Upper lobe of right lung (tissue), 1 donor: Measurements from ENCODE around the gene FABP6. TPM values are rescaled to one million over a fixed set of nuclear protein-coding genes. Genes with fewer than 3 reads are reported as not detected.

Experiments
- ATAC-seq: fragments of 200-7000 bp; cut with Tn5 transposase; one replicate; pipeline ENCODE4 v1.9.1; 2020; ENCODE audit warnings: mild to moderate bottlenecking, moderate library complexity
- DNase-seq: peaks from one replicate; pipeline ENCODE4 v3.0.0-alpha.2; 2020
- H3K27ac ChIP-seq: fragments of 200-600 bp; one replicate; pipeline ENCODE4 v1.8.0; 2022
- H3K27me3 ChIP-seq: fragments of 200-600 bp; one replicate; pipeline ENCODE4 v1.8.0; 2022; ENCODE audit warnings: mild to moderate bottlenecking
- H3K36me3 ChIP-seq: fragments of 200-600 bp; one replicate; pipeline ENCODE4 v1.8.0; 2022
- H3K4me1 ChIP-seq: fragments of 200-600 bp; one replicate; pipeline ENCODE4 v1.8.0; 2022
- H3K4me3 ChIP-seq: fragments of 200-600 bp; one replicate; pipeline ENCODE4 v1.8.0; 2022; ENCODE audit warnings: mild to moderate bottlenecking
- H3K9me3 ChIP-seq: fragments of 200-600 bp; one replicate; pipeline ENCODE4 v1.8.0; 2022
- CTCF ChIP-seq: fragments of 200-600 bp; IDR thresholded peaks from one replicate; pipeline ENCODE4 v1.8.0; 2022; ENCODE audit warnings: antibody characterized with exemption
- intact Hi-C: fragments of 100-400 bp; cut with DNase I; formaldehyde crosslinking; loops from one replicate; pipeline ENCODE4 v1.11.0; 2022
- total RNA-seq: library from RNA; stranded (reverse); fragmentation: NEBNext Ultra II Directional; extraction: Animal tissue kit (Norgen Biotek cat#: 25700); gene quantifications from one replicate; pipeline ENCODE4 v1.2.1, GENCODE V29; 2021
- donor health status: DM: no; HTN: yes; CAD: no; lungs with severe emphysema.

Gene FABP6
- total RNA-seq, 1 donor from 2014 or later: not detected

DNA sequence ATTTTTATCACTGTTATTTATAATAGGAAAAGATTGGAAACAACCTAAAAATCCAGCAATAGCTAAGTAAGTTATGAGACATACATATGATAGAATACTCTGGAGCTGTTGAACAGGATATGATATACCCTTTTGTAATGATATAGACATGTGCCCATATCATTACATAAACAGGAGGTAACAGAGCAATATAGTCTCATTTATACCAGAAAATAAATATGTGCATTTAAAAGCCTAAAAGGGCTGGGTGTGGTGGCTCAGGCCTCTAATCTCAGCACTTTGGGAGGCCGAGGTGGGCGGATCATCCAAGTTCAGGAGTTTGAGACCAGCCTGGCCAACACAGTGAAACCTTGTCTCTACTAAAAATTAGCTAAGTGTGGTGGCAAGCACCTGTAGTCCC is 2.3 kb upstream of the FABP6 start:
- no peaks in the 10 kb centered on the region for H3K36me3 ChIP-seq
- H3K27ac ChIP-seq: no peak overlapping the region
- intact Hi-C loops: no loop called here
- no peaks in the 10 kb centered on the region for H3K27me3 ChIP-seq
- H3K4me3 ChIP-seq: no peak overlapping the region
- ATAC-seq: no peak
- no peaks in the 10 kb centered on the region for H3K9me3 ChIP-seq
- no peak for DNase-seq
- TF ChIP-seq CTCF: no peak
- H3K4me1 ChIP-seq: no peaks in the 10 kb centered on the region

DNA sequence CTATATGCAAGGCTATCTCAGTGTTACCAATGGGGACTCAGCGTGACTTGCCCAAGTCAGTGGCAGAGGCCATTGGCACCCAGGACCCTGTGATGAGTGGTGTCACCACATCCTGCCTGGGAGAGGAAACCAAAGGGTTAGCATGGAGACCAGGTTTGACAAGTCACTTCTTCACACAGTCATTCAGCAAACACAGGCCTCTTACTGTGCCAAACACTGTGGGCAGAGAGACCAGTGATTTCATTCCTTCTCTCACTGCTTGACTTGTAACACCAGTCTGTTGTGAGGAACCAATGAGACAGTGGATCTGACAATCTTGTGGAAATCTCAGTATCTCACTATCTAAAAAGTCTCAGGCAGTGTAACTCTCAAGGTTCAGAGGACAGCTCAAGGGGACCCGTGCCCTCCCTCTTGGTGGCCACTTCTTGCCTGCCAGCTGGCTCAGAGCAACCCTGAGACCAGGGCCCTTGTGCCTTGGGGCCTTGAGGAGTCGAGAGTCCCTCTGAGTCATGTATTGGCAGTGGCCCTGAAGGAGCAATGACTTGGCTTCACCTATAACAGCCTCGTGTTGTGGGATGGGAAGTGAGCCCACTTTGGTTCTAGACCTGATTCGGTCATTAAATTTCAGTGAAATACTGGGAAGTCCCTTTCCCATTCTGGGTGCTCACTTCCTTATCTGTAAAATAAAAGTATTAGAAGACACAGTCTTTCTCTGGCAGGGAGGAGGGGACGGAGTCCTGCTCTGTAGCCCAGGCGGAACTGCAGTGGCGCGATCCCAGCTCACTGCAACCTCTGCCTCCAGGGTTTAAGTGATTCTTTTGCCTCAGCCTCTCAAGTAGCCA is 1.6 kb downstream of the FABP6 start:
- H3K27me3 ChIP-seq: no peaks in the 10 kb centered on the region
- TF ChIP-seq CTCF: no peak
- H3K4me1 ChIP-seq: no peaks in the 10 kb centered on the region
- no peaks in the 10 kb centered on the region for H3K36me3 ChIP-seq
- no peak overlapping the region for H3K4me3 ChIP-seq
- H3K9me3 ChIP-seq: no peaks in the 10 kb centered on the region
- intact Hi-C loops: no loop called here
- no peak overlapping the region for H3K27ac ChIP-seq
- ATAC-seq (peak; percentile 87), DNase-seq (peak; percentile 79)

GRCh38 chr5:160231783-160232342 is 2.6 kb downstream of the FABP6 start:
- Histone ChIP-seq H3K9me3 (no peaks in the 10 kb centered on the region), H3K4me3 (no peak overlapping the region), H3K4me1 (no peaks in the 10 kb centered on the region), H3K27me3 (no peaks in the 10 kb centered on the region), H3K36me3 (no peaks in the 10 kb centered on the region), H3K27ac (no peak overlapping the region)
- ATAC-seq (no peak), DNase-seq (no peak)
- TF ChIP-seq CTCF: no peak
- intact Hi-C loops: no loop called here

- no peak for ATAC-seq
- no peak for TF ChIP-seq CTCF
Observed at GRCh38 chr5:160233215-160233614, 3.9 kb downstream of the FABP6 start.

DNA sequence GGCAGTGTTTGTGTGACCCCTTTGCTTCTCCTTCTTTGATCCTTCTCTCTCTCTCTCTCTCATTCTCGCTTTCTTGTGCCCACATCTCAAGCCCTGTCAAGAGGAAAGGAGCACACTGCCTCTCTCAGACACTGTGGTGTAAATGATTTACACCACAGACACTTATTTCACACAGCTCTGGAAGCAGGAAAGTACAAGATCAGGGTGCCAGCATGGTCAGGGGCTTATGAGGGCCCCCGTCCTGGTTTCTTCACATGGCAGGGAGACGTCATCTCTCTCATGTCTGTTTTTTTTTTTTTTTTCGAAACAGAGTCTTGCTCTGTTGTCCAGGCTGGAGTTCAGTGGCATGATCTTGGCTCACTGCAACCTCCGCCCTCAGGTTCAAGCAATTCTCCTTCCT is 6.4 kb downstream of the FABP6 start:
- no peak for DNase-seq
- Histone ChIP-seq H3K27me3 (no peaks in the 10 kb centered on the region), H3K27ac (no peak overlapping the region), H3K4me1 (no peaks in the 10 kb centered on the region), H3K4me3 (no peak overlapping the region), H3K9me3 (no peaks in the 10 kb centered on the region), H3K36me3 (no peaks in the 10 kb centered on the region)
- intact Hi-C loops: no loop called here
- ATAC-seq: no peak
- no peak for TF ChIP-seq CTCF

More at GRCh38 chr5:160233215-160233614, 3.9 kb downstream of the FABP6 start:
- Histone ChIP-seq H3K27ac (no peak overlapping the region), H3K4me3 (no peak overlapping the region), H3K9me3 (no peaks in the 10 kb centered on the region), H3K27me3 (no peaks in the 10 kb centered on the region), H3K36me3 (no peaks in the 10 kb centered on the region), H3K4me1 (no peaks in the 10 kb centered on the region)
- intact Hi-C loops: no loop called here
- DNase-seq: no peak
